Stimulated activated CD4-positive, alpha-beta T cell treated with anti-CD3 and anti-CD28 coated beads, TNF-alpha, amount 100 ng/mL, for 24 hours (primary cell): ENCODE results near the gene ALDH3A2.

ENCODE experiments used
- DNase-seq, 3 experiments: peaks; one replicate each; pipeline ENCODE4 v3.0.0-alpha.2; 2020; ENCODE audit warnings: low read depth in 3 of 3

Gene ALDH3A2

GRCh38 chr17:19714542-19715411, 66.2 kb downstream of the ALDH3A2 start:
- no peak for DNase-seq

DNA sequence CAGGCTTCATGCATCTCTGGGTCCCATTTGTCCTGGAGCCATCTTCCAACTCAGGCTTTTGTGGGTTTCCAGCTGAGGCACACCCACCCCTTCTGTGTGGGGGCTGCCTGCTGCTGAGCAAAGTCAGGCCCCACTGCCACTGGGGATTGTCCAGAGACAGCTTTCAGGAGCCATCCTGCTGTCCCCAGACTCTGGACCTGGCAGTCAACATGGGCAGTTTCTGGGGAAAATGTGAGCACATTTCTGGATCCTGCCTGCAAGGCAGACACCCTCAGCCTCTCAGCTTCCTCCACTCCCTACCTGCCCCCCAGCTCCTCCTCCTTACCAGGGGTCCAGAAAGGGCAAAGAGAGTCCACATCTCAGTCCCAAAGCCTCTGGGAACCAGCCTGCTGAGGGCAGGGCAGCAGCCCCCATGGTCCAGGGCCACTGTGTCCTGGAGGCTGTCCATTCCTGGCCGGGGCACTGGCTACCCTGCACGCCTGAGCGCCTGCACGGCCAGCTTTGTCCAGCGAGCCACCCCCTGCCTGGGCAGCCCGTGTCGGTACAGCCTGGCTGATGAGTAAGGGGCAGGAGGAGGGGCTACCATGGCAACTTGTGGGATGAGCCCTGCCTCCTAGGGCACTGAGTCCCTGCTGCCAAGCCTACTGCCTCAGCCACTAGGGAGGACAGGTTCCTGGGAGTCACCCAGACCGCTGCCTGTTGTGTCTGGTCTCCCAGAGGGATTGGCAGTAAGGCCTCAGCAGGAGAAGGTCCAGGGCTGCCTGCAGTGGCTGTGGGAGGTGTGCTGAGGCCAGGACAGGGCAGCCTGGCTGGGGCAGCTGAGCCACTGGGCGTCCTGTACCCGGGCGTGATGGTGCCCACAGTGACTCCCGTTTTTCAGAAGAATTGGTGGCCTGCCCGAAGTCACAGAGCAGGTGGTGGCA, 67.8 kb downstream of the ALDH3A2 start, which contains the start of gene SLC47A2:
Gene SLC47A2, minus strand, starts transcription at position 477 of the 923 bp plus-strand sequence. Its CDS starts 29 bp downstream, at position 448.
- DNase-seq = no peak

DNA sequence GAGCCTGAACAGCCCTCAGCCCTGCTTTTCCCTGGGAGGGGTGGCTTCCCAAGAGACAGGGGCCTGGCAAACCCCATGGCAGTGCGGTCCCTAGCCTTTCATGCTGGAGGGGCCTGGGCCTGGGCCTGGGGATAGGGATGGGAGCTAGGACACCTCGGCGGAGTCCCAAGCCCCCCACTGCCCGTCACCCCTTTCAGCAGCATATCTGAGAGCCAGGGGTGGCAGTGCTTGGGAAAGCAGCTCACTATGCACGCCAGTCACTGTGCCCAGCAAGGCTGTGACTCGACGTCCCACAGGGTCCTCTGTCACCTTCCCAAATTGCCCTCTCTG, 68.4 kb downstream of the ALDH3A2 start:
- no peak for DNase-seq

- no peak for DNase-seq
Observed at GRCh38 chr17:19717411-19717908, 68.9 kb downstream of the ALDH3A2 start.

DNA sequence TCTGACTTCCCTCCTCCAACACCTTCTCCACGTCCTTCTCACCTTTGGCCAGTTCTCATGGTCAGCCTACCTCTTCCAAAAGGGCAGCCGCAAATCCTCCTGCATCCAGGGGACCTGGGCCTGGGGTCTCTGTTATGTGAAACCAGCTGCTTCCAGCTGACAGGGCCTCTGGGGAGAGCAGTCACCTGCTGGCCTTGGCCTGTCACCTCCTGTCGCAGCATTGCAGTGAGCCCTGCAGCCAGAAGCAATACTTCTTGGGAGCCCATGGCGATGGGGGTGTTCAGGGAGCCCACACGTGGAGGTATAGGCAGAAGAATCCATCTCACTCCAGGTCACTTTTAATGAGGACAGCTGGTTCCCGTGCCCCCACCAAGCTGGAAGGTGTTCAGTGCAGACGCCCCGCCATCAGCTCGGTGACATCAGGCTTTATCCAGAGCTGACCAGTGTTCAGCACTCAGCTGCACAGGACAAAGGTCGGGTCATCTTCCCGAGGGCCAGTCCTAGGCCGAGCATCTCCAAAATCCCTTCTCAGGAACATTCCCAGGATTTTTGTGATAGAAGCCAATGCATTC, 69.6 kb downstream of the ALDH3A2 start:
- DNase-seq = no peak

DNA sequence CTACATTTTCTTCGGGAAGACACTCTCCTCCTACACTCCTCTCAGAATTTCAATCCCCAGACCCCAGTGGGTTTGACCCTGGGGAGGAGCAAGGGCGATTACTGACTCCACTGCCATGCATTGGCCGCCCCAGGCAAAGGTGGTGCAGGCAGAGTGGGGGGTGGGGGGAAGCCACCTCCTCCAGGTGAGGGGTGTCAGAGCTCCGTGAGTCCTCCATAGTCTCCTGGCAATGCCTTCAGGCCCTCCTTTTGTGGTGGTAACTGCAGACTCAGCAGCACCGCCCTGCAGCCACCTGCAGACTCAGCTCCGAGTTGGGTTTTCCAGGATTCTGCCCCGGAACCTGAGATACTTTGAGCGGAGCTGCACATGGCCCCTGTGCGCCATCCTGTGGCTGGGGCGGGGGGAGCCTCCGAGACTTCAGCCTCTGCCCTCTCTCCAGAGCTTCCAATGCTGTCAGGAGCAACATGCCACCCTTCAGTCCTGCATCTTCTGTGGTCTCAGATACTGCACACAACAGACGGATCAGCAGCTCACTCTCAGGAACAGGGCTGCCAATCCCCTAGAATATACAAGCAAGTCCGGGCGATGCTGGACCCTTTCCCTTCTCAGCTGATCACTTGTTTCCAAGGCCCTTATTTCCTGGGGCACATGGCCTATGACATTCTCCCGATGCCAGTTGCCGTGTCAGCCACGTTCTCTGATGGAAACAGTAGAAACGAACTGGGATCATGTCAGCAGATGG, 70.2 kb downstream of the ALDH3A2 start:
- DNase-seq = no peak

GRCh38 chr17:19719355-19720209, 71.0 kb downstream of the ALDH3A2 start:
- DNase-seq = no peak

- DNase-seq = no peak
Observed at GRCh38 chr17:19720210-19720475, 71.6 kb downstream of the ALDH3A2 start.

GRCh38 chr17:19720631-19721426, 72.3 kb downstream of the ALDH3A2 start:
- DNase-seq = no peak

- no peak for DNase-seq
Observed at GRCh38 chr17:19723964-19724363, 75.4 kb downstream of the ALDH3A2 start.

GRCh38 chr17:19724501-19725420, 76.2 kb downstream of the ALDH3A2 start:
- DNase-seq = peak; percentile 7 to 49 (median 24)

DNA sequence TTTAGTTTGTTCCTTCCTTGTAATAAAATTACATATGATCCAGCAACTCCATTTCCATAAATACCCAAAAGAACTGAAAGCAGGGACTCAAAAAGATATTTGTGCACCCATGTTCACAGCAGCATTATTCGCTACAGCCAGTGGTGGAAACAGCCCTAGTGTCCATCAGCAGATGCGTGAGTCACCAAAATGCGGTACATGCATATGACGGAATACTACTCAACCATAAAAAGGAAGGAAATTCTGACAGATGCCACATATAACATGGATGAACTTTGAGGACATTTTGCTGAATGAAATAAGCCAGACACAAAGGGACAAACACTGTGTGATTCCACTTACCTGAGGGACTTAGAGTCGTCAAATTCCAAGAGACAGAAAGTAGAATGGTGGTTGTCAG, 76.9 kb downstream of the ALDH3A2 start:
- DNase-seq = no peak

DNA sequence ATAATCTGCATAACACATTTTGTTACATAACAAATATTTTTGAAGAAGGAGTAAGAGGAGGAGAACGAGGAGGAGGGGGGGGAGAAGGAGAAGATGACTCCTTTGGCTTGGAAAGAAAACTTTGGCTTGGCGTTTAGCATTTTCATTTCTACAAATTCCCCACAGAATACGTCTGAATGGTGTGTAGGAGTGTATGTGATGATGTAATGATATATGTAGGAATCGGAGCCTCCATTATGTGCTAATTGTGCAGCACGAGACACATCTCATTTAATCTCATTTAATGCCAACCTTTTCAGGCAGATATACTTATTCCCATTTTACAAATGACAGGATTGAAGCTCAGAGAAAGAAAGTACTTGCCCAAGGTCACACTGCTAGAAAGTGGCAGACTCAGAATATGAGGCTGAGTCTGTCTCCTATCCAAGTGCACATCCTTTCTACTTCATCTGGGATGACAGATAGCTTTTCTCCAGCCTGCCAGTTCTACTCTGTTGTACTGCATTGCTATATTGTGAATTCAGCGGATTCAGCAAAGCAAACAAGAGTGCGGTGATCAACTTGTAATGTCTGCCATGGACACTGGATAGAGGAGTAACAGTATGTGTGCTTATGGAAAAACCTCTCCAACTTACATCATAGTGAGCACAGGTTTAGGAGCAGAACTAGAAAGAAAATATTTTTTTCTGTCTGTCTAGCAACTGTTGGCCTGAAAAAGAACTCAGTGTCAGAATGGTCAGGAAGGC, 78.3 kb downstream of the ALDH3A2 start:
- no peak for DNase-seq
